RKO (cell line): ENCODE results near the gene IL21R.
"Not testable (repeated sequence)": the region's sequence is repeated elsewhere in the genome, so short reads cannot be mapped to it uniquely, and the experiment has no call there.

Source experiments
- DNase-seq: peaks from one replicate; pipeline ENCODE4 v3.0.0-alpha.2; 2016; ENCODE audit warnings: low spot score

The IL21R gene

GRCh38 chr16:27444015-27444414, 42.0 kb downstream of the IL21R start:
- no peak for DNase-seq

- DNase-seq = no peak
Measured at GRCh38 chr16:27444470-27444869, 42.5 kb downstream of the IL21R start.

GRCh38 chr16:27445502-27446175, 43.7 kb downstream of the IL21R start:
- no peak for DNase-seq

GRCh38 chr16:27446721-27447120, 44.7 kb downstream of the IL21R start:
- DNase-seq = no peak

GRCh38 chr16:27447301-27447700, 45.3 kb downstream of the IL21R start:
- DNase-seq = no peak

GRCh38 chr16:27448532-27449433, 46.8 kb downstream of the IL21R start:
- DNase-seq = no peak

- DNase-seq = no peak
Measured at GRCh38 chr16:27449434-27450195, 47.6 kb downstream of the IL21R start.

- no peak for DNase-seq
Measured at GRCh38 chr16:27450196-27450549, 48.2 kb downstream of the IL21R start.

GRCh38 chr16:27452569-27453493, 50.9 kb downstream of the IL21R start:
- no peak for DNase-seq

GRCh38 chr16:27453494-27453825, 51.5 kb downstream of the IL21R start:
- no peak for DNase-seq

GRCh38 chr16:27455700-27456099, 53.7 kb downstream of the IL21R start:
- DNase-seq = no peak

GRCh38 chr16:27457605-27457900, 55.6 kb downstream of the IL21R start:
- not testable (repeated sequence) for DNase-seq

- DNase-seq = no peak
Measured at GRCh38 chr16:27458258-27458657, 56.3 kb downstream of the IL21R start.

GRCh38 chr16:27458987-27459688, 57.2 kb downstream of the IL21R start:
- DNase-seq = no peak

- no peak for DNase-seq
Measured at GRCh38 chr16:27460213-27460612, 58.2 kb downstream of the IL21R start.

- DNase-seq = no peak
Measured at GRCh38 chr16:27460663-27461482, 58.9 kb downstream of the IL21R start.

- no peak for DNase-seq
Measured at GRCh38 chr16:27461483-27462171, 59.7 kb downstream of the IL21R start.

- no peak for DNase-seq
Measured at GRCh38 chr16:27462200-27462845, 60.3 kb downstream of the IL21R start.
